ENCODE data around the gene KMT2C.
"Not testable (repeated sequence)": the region's sequence is repeated elsewhere in the genome, so short reads cannot be mapped to it uniquely, and the experiment has no call there.

KMT2C gene

DNA sequence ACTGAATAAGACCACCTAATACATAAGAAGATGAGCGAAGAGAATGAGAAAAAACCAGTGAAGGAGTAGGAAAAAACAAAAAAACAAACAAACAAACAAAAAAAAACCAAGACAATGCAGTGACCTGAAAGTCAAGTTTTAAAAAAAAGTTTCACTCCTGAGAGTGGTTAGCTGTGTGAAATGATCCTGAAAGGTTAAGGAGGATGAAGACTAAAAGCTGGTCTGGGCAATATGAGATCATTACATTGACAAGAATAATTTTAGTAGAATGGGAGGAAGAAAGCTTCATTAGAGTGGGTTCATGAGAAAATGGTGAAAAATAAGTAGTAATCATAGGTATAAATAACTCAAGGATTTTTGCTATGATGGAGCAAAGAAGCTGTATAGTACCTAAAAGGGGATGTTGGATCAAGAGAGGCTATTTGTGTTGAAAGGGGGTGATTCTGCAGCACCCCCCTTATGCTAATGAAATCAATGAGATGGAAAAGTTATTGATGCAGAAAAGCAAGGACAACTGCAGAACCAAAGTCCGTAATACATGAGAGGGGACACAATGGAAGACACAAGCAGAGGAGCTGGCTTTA is 80.2 kb downstream of the KMT2C start:
- DNase-seq = no peak

DNA sequence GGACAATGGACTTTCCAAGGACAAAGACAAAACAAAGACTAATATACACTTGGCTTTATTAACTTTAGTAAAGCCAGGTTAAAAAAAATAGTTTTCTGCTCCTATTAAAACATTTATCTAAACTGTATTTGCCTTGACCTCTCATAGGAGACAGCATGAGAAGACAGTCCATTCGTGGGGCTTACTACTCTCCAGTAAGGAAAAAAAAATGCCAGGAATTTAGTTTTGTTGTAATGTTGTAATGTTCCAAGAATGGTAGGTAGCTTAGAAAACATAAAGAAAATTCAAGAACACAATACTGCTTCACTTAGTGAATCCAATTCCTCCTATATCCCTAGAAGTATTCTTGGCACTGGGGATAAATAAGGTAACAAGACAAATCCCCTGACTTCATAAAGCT is 81.7 kb downstream of the KMT2C start:
- DNase-seq = peak; percentile 18

DNA sequence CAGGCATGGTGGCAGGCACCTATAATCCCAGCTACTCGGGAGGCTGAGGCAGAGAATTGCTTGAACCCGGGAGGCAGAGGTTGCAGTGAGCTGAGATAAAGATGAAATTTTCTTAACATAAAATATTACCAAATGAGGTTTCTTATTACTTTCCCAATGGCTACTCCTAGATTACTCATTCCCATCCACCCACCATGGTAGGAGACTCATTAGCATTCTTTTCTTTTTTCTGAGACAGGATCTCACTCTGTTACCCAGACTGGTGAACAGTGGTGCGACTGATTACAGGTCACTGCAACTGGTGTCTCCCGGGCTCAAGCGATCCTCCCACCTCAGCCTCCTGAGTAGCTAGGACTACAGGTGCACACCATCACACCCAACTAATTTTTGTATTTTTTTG is 82.5 kb downstream of the KMT2C start:
- not testable (repeated sequence) for DNase-seq

DNA sequence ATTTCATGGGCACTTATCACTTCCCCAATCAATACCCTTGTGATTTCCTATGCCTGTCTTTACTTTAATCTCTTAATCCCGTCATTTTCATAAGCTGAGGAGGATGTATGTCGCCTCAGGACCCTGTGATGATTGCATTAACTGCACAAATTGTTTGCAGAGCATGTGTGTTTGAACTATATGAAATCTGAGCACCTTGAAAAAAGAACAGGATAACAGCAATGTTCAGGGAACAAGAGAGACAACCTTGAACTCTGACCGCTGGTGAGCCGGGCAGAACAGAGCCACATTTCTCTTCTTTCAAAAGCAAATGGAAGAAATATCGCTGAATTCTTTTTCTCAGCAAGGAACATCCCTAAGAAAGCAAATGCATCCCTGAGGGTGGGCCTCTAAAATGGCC is 84.1 kb downstream of the KMT2C start:
- not testable (repeated sequence) for DNase-seq

DNA sequence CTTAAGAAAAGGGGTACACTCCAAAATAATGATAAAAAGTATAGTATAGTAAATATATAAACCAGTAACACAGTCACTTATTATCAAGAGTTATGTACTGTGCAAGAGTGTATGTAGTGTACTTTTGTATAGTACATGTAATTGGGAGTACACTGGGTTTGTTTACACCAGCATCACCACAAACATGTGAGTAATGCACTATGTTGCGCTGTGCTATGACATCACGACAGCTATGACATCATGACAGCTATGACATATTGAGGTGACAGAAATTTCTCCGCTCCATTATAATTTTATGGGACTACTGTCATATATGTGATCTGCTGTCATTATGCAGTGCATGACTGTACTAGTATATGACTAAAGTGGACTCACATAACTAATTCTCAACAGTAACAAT is 84.6 kb downstream of the KMT2C start:
- no peak for DNase-seq

DNA sequence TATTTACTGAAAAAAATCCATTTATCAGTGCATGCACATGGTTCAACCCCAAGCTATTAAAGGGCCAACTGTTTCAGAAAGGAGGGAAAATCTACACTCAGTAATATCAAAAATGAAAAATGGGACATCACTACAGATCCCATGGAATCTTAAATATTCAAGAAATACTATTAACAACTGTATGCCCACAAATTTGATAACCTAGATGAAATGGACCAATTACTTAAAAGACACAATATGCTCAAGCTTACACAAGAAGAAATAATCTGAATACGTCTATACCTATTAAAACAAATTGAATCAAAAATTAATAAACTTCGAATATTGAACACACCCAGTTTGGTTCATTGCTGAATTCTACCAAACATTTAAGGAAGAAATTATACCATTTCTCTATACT is 87.9 kb downstream of the KMT2C start:
- DNase-seq = no peak

DNA sequence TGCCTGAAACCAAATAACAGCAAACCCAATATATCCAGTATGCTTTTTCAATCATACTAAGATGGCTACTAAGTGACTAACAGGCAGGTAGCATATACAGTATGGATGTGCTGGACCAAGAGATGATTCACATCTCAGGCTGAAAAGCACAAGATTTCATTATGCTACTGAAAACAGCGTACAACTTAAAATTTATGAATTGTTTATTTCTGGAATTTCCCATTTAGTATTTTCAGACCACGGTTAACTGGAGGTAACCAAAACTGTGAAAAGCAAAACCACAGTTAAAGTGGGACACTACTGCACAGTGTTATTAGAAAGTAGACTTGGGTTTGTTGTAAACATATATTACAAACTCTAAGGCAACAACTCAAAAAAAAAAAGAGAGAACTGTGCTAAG is 91.5 kb downstream of the KMT2C start:
- DNase-seq = no peak

DNA sequence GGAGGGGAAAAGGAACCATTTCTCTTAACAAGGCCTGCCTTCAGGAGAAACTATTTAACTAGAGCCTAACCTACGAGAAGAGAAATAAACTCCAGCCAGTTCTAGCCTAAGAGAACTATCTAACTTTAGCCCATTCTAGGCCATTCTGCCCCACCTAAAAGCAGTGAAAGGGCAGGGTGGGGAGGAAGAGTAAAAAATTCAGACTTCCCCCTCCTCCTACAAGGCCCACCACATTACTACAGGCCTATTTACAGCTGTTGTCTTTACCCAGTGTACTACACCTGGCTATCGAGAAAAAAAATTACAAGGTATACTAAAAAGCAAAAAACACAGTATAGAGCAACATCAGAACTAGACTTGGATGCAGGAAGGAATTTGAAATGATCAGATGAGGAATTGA is 93.0 kb downstream of the KMT2C start:
- no peak for DNase-seq

DNA sequence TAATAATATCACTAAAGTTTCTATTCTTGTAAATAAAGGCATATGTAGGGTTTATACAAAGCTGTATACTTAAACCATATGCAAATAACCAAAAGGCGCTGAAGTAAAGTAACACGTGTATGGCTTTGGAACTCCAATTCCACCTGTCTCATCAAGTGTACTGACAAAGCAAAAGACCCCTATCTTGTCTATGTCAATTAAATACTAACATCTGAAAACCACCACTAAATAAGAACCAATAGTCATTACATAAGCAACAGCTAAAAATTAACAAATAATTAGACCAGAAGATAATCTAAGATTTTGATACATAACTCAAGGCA is 93.9 kb downstream of the KMT2C start:
- DNase-seq = no peak

DNA sequence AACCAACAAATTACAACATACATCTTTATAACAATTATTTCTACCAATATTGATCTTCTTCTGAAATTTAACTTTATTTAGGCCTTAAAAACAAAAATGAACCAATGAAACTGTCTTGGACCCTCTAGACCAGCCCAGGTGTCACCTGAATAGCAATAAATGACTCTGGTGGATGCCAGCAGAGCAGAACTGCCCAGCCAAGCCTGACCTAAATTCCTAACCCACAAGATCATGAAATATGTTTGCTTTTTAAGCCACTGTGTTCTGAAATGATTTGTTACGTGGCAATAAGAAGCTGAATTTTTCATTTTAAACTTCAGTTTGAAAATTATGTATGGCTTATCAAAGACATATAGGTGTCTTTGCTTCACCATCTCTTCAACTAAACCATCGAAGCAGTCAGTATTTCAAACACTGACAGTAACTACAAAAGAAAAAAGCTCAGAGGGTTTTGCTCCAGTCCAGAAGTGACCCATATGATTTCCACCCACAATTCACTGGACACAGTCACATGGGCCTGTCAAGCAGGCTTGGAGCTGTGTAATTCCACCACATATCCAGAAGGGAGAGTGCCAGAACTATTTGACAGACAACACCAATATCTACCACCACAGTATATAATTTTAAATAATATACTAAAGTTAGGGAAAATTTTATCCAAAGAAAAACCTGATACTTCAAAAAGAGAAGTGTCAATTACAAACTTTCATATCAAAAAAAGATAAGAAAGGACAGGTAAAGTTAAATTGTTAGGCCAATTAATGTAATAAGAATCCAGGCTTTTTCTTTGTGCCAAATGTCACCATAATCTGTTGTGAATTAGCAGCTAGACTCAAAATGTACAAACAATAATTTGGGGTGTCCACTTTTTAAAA is 94.5 kb downstream of the KMT2C start:
- DNase-seq = peak; percentile 72

DNA sequence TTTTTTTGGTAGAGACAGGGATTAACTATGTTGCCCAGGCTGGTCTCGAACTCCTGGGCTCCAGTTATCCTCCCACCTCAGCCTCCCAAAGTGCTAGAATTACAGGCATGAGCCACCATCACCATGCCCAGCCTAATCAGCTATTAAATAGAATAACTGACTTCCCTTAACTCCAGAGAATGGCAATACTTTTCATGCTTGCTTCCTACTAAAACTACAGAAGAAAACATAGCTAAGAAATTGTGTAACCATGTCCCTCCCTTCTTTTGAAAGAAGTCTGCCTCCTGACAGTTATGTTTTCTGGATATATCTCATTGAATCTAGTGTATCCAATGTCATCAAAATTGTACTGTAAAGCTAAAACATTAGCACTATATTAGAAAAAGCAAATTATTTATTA is 95.6 kb downstream of the KMT2C start:
- no peak for DNase-seq

DNA sequence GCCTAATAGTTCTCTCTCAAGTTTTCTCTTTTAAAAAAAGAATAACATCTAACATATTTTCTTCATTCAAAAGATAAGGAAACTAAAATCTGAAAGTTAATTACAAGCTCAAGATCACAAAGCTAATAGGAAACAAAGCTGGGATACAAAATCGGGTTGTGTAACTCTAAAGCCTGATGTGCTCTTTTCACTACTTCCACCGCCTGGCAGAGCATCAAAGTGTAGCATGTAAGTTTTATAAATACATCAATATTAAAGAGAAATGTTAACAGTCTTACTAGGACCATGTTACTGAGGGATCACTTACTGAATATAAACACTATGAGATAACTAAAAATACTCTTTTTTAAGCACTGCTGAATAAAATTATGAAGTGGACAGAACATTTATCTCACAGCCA is 97.2 kb downstream of the KMT2C start:
- no peak for DNase-seq

DNA sequence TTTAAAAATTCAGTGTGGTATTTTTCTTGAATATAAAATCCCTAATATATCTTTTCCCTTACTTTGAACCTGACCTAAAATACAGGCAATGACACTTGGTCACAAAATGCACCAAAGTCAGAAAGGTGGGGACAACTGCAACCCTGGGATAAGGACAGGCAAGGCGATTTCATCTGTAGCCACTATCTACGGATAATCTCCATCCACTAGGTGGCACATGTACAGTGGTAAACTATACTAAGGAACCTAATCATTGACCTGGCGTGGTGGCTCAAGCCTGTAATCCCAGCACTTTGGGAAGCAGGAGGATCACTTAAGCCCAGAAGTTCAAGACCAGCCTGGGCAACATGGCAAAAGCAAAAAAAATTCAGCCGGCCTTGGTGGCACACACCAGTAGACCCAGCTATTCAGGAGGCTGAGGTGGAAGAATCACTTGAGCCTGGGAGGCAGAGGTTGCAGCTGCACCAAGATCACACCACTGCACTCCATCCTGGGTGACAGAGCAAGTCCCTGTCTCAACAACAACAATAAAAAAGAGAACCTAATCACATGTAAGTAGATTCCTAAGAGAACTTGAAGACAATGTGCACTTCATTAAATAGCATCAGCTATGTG is 98.9 kb downstream of the KMT2C start:
- peak; percentile 63 for DNase-seq

DNA sequence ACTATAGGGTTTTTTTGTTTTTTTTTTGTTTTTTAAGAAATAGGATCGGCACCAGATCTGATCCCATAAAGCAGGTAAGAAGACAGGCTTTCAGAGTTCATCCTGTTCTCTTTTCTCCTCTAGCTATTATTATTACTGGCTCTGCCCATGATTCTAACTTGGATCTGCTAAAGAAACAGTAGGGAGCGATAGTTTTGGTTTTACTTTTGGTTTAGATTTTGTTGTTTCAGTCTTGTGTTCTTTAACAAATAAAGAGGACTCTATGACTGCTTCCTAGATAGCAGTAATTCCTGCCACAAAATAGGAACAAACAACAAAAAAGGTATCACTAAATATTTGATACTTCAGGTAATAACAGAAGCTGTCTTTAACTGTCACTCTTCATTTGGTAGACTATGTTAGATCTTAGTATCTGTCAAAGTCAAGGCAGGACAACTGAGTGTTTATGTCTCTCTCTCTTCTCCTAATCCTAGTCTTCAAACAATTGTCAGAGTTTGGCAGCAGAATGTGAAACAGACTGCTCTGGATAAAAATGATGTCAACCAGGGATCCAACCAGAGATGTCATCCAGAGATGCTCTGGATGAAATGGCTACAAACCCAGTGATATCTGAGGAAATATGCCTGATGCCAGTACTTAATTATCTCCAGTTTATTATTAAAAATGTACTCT is 99.8 kb downstream of the KMT2C start:
- no peak for DNase-seq

DNA sequence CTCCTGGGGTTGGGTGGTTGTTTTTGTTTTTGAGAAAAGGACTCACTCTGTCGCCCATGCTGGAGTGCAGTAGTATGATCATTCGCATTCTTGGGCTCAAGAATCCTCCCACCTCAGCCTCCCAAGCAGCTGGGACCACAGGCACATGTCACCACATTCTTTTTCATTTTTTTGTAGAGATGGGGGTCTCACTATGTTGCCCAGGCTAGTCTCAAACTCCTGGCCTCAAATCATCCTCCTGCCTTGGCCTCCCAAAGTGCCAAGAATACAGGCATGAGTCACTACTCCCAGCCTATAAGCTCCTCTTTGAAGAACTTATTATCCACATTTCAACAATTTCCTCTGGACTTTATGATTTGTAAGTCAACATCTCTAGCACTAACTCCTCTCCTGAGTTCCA is 102.7 kb downstream of the KMT2C start:
- DNase-seq = no peak

DNA sequence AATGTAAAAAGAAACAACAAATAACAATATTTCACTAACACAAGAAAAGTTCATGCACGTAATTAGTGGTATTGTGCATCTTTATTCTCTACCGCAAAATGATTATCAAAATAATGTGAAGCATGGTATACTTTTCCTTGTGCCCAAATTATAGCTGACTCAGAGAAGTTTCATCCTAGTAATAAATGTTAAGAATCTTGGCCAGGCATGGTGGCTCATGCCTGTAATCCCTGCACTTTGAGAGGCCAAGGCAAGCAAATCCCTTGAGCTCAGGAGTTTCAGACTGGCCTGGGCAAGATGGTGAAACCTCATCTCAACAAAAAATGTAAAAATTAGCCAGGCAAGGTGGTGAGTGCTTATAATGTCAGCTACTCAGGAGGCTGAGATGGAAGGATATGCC is 105.0 kb downstream of the KMT2C start:
- no peak for DNase-seq

DNA sequence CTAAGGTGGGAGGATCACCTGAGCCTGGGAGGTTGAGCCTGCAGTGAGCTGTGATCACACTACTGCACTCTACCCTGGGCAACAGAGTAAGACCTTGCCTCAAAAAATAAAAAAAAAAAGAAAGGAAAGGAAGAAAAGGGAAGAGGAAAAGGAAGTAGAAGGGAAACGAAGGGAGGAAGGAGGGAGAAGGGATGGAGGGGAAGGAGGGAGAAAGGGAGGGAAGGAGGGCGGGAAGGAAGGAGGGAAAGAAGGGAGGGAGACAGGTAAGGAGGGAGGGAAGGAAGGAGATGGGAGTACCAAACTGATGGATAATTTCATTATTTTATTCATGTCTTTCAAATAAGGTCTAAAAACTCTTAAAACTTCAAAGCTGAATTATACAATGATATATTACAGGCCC is 106.3 kb downstream of the KMT2C start:
- DNase-seq = no peak

DNA sequence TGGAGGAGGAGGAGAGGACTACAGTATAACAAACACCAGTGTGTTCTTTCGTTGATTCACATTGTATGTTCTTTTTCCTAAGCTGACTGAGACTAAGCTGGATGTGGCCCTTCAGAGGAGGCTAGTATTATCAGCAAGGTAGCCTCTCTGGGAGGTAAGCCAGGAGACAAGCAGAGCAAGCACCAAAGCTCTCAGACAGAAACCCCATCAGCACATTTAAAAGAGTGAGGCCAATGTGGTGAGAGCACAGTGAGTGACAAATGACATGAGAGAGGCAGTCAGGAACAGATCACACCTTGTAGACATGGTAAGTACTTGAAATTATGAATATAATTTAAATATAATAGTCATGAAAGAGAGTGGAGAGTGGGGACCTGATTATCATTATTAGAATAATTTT is 107.6 kb downstream of the KMT2C start:
- DNase-seq = no peak

DNA sequence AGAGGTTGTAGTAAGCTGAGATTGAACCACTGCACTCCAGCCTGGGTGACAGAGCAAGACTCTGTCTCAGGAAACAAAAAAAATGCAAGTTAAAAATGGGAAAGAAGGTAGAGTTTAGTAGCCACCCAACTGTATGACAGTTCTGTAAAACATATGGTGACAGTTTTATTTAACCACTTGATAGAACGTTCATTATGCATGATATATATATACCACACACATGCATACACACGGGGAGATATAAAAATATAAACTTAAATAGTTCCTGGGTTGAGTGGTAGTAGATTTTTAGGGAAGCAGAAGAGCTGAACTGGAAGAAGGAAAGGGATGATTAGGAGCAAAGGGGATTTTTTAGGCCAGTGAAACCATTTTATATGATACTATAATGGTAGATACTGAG is 120.0 kb downstream of the KMT2C start:
- DNase-seq = no peak

DNA sequence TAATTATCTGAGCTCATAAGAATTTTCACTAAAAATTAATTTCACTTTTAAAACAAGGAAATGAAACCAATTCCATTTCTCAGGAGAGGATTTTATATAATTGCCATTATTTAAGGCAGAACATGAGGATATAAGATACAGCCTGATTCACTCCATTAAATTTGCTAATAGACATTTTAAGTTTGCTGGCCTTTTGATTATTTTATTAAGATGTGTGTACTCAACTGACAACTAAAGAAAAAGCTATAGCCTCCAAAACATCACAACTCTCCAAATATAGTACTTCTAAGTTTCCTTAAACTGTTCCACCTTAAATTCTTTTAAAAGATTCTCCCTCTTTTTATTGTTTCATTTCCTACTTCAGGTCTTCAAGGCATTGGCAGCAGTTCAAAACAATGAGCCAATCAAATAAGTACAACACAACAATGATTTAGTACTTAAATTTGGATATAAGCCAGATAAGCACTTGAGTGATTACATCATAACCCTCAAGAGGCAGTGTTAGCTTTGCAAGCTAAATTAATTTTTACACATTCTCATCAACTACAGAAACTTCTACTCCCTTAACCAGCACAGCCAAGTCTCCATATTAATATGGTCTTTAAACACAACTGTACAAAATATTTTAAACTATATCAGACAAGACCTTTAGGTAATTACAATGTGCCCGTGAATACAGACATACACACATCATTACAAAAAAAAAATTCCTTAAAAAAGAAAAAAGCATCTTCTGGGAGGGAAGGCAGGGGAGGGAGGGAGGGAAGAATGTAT is 121.8 kb downstream of the KMT2C start:
- peak; percentile 80 for DNase-seq

DNA sequence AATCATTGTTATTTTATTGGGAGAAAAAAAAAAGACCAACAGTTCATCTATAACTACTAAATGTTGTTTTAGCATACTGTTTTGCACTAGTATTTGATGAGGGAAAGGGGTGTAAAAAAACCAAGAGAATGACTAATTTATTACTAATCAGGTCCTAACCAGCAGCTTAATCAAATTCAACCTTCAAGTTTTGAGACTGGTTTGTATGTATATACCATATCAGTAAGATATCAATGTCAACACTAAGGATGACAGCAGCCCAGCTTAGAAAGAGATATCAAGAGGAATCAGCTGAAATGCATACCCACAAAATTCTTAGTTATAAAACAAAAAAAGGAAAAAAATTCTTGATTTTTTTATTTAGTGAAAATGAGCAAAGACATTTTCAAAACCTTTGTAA is 122.6 kb downstream of the KMT2C start:
- DNase-seq = no peak

DNA sequence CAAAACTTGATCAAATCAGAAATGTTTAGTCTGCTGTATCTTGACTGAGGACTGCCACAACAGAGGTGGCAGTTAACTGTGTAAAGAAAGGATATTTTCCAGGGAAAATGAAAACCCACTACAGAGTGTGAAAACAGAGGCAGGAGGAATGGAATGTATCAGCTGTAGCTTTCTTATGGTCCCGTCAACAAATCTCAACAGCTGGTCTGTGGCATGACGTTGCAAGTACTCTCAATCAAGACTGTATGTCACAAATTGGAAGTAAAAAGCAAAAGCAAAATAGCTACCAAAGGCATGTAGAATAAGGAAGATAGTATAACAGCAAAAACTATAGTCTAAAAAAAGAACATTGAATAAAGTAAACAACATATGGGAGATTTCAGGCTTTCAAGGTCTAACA is 123.5 kb downstream of the KMT2C start:
- no peak for DNase-seq

DNA sequence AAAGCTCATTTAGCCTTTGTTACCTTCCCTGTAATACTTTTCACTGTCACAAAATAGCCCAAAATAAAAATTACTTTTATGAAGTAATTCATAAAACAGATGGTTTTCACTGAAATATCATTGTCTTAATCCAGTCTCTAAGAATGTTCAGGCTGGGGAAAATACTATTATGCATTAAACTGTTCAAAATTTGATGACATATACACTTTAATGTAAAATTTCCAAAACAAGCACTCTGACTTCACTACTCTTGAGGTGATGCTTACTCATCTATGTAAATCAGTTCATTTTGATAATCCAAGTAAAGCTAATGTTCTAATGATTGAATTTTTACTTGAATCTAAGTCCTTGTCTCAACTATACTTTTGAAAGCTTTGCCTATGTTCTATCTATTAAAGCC is 127.9 kb downstream of the KMT2C start:
- DNase-seq = no peak
